AG10803 (cell line): ENCODE results near the gene PHACTR4.
A peak's percentile ranks its signal among the peaks of the same experiment; 100 is the strongest.
"Not testable (repeated sequence)": the region's sequence is repeated elsewhere in the genome, so short reads cannot be mapped to it uniquely, and the experiment has no call there.

Experiments used
- DNase-seq: peaks from one replicate; pipeline ENCODE4 v3.0.0; 2010; ENCODE audit warnings: low read depth
- H3K4me3 ChIP-seq: 2 replicates; pipeline ENCODE4 v1.5.1; 2011; ENCODE audit warnings: mild to moderate bottlenecking, low read length, control low read depth
- CTCF ChIP-seq: conservative IDR thresholded peaks from 2 replicates; pipeline ENCODE4 v1.5.1; 2011; ENCODE audit warnings: mild to moderate bottlenecking, low read length, control low read depth, inconsistent platforms

PHACTR4 gene

GRCh38 chr1:28369371-28370238, at the start of gene PHACTR4:
TSS of gene PHACTR4 (plus strand) at chr1:28369740. CDS start at chr1:28407448, 37,708 bp downstream.
- no peak for TF ChIP-seq CTCF
- peak; percentile 88 for DNase-seq
- H3K4me3 ChIP-seq, result peak within 1 kb of the TSS; percentile 75

- TF ChIP-seq CTCF, result no peak
- DNase-seq, result no peak
- no peak overlapping the region for H3K4me3 ChIP-seq
Observed at GRCh38 chr1:28322194-28322593, 47.3 kb upstream of the PHACTR4 start.

- no peak overlapping the region for H3K4me3 ChIP-seq
- no peak for DNase-seq
- TF ChIP-seq CTCF, result no peak
Observed at GRCh38 chr1:28323720-28324119, 45.8 kb upstream of the PHACTR4 start.

GRCh38 chr1:28326515-28326914, 43.0 kb upstream of the PHACTR4 start:
- no peak for DNase-seq

GRCh38 chr1:28326984-28327383, 42.6 kb upstream of the PHACTR4 start:
- DNase-seq, result no peak
- no peak for TF ChIP-seq CTCF
- no peak overlapping the region for H3K4me3 ChIP-seq

More at GRCh38 chr1:28326515-28326914, 43.0 kb upstream of the PHACTR4 start:
- no peak for TF ChIP-seq CTCF
- H3K4me3 ChIP-seq, result no peak overlapping the region

GRCh38 chr1:28327431-28327830, 42.1 kb upstream of the PHACTR4 start:
- DNase-seq, H3K4me3 ChIP-seq: not testable (repeated sequence)

- no peak for TF ChIP-seq CTCF
- DNase-seq, result no peak
- H3K4me3 ChIP-seq, result peak overlapping the region; percentile 91
Observed at GRCh38 chr1:28328228-28328648, 41.3 kb upstream of the PHACTR4 start.
